ENCODE results near the gene PBX1. TPM values are rescaled to one million over a fixed set of nuclear protein-coding genes. Genes with fewer than 3 reads are reported as not detected.

PBX1 gene
- polyA plus RNA-seq, 3 donors: 0.07 TPM; not detected in 2

GRCh38 chr1:164858096-164858632 is 299.2 kb downstream of the PBX1 start:
- Histone ChIP-seq H3K4me3 (replicated peaks in 1 of 3; ENCODE audit: low read depth in 2 of 3, low read length in 3 of 3) (no peak overlapping the region), H3K27ac (ENCODE audit: low read depth in 1 of 2, low read length in 2 of 2) (no peak overlapping the region), H3K27me3 (ENCODE audit: control insufficient read depth in 2 of 2, insufficient read depth in 2 of 2, low read length in 2 of 2) (no peaks in the 10 kb centered on the region), H3K9ac (ENCODE audit: insufficient read depth, low read length, poor library complexity, severe bottlenecking) (no peak overlapping the region), H3K79me2 (ENCODE audit: insufficient read depth, low read length) (no peaks in the 10 kb centered on the region), H3K36me3 (replicated peaks in 1 of 2; ENCODE audit: control insufficient read depth in 1 of 2, insufficient read depth in 2 of 2, low read length in 2 of 2) (no peaks in the 10 kb centered on the region), H3K9me3 (replicated peaks in 1 of 2; ENCODE audit: control insufficient read depth in 1 of 2, insufficient read depth in 1 of 2, low read length in 2 of 2) (no peaks in the 10 kb centered on the region), H4K20me1 (ENCODE audit: insufficient read depth, low read length) (no peaks in the 10 kb centered on the region), H3K4me1 (ENCODE audit: control insufficient read depth in 1 of 2, insufficient read depth in 2 of 2, low read length in 2 of 2) (no peaks in the 10 kb centered on the region), H2AFZ (ENCODE audit: insufficient read depth, low read depth, low read length, poor library complexity, severe bottlenecking) (no peak overlapping the region), H3K4me2 (replicated peaks; ENCODE audit: extremely low read depth, low read length, poor library complexity, severe bottlenecking) (no peak overlapping the region)
- H3K36me3 Mint-ChIP-seq: no peaks in the 10 kb centered on the region
- peaks cover 0 to 2% (median 1%) of the 10 kb centered on the region in 3 donors for H3K27me3 Mint-ChIP-seq (ENCODE audit: low read depth in 3 of 3)
- no peaks in the 10 kb centered on the region for H3K4me1 Mint-ChIP-seq
- peaks cover 0 to 8% (median 4%) of the 10 kb centered on the region in 7 donors for H3K9me3 Mint-ChIP-seq
- no peak overlapping the region for H3K27ac Mint-ChIP-seq
- no CpG with 5 or more reads among the region's 2 CpGs for WGBS (ENCODE audit: insufficient coverage)
- no peak for TF ChIP-seq CTCF (IDR thresholded peaks at IDR 0.05)
- H3K4me3 Mint-ChIP-seq: no peak overlapping the region
- intact Hi-C loops (cut with micrococcal nuclease): no loop called here
- DNase-seq: no peak

GRCh38 chr1:164861632-164862031 is 302.6 kb downstream of the PBX1 start:
- no peaks in the 10 kb centered on the region for H3K4me1 ChIP-seq (ENCODE audit: control insufficient read depth in 1 of 2, insufficient read depth in 2 of 2, low read length in 2 of 2)
- H3K27ac Mint-ChIP-seq: no peak overlapping the region
- H3K36me3 Mint-ChIP-seq: no peaks in the 10 kb centered on the region
- no peaks in the 10 kb centered on the region for H3K9me3 ChIP-seq (replicated peaks in 1 of 2; ENCODE audit: control insufficient read depth in 1 of 2, insufficient read depth in 1 of 2, low read length in 2 of 2)
- no peak overlapping the region for H3K4me3 ChIP-seq (replicated peaks in 1 of 3; ENCODE audit: low read depth in 2 of 3, low read length in 3 of 3)
- no peaks in the 10 kb centered on the region for H3K27me3 ChIP-seq (ENCODE audit: control insufficient read depth in 2 of 2, insufficient read depth in 2 of 2, low read length in 2 of 2)
- DNase-seq: no peak
- no peak overlapping the region for H2AFZ ChIP-seq (ENCODE audit: insufficient read depth, low read depth, low read length, poor library complexity, severe bottlenecking)
- H4K20me1 ChIP-seq (ENCODE audit: insufficient read depth, low read length): no peaks in the 10 kb centered on the region
- no peak overlapping the region for H3K4me3 Mint-ChIP-seq
- no peaks in the 10 kb centered on the region for H3K36me3 ChIP-seq (replicated peaks in 1 of 2; ENCODE audit: control insufficient read depth in 1 of 2, insufficient read depth in 2 of 2, low read length in 2 of 2)
- no peak overlapping the region for H3K27ac ChIP-seq (ENCODE audit: low read depth in 1 of 2, low read length in 2 of 2)
- no peak for TF ChIP-seq CTCF (IDR thresholded peaks at IDR 0.05)
- peaks cover 0 to 1% (median 0%) of the 10 kb centered on the region in 3 donors for H3K27me3 Mint-ChIP-seq (ENCODE audit: low read depth in 3 of 3)
- no peaks in the 10 kb centered on the region for H3K79me2 ChIP-seq (ENCODE audit: insufficient read depth, low read length)
- intact Hi-C loops (cut with micrococcal nuclease): no loop called here
- peaks cover 0 to 11% (median 3%) of the 10 kb centered on the region in 7 donors for H3K9me3 Mint-ChIP-seq
- no peak overlapping the region for H3K9ac ChIP-seq (ENCODE audit: insufficient read depth, low read length, poor library complexity, severe bottlenecking)
- H3K4me2 ChIP-seq (replicated peaks; ENCODE audit: extremely low read depth, low read length, poor library complexity, severe bottlenecking): no peak overlapping the region
- H3K4me1 Mint-ChIP-seq: no peaks in the 10 kb centered on the region

Measured in CD14-positive monocyte (primary cell).